ENCODE measurements around the gene NUBP2. TPM values are rescaled to one million over a fixed set of nuclear protein-coding genes. Genes with fewer than 3 reads are reported as not detected.

NUBP2 gene
- total RNA-seq, 1 donor from 2014 or later: 66.1 TPM

DNA sequence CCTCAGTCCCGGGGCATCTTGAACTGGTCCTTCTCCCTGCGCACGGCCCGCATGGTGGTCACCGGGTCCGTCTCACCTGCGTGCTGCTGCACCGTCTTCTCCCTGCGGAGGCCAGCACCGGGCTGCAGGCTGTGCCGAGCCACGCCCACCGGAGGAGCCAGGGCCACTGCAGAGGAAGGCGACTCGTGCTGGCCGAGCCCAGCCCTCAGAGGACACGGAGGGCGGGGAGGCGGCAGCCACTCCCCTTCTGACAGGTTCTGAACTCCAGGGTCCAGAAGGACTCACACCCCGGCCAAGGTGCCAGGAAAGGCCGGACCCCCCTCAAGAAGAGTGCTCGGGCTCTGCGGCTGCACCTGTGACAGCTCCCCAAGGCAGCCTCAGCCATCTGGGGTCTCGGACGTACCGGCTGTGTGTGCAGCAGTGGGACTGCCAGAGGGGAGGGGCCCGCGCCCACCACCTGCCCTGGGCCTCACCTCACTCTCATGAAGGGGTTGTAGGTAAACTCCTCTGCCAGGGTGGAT lies 26.6 kb downstream of the NUBP2 start:
- Mint-ChIP-seq H3K36me3 (ENCODE audit: unreplicated experiment) (peaks cover 5% of the 10 kb centered on the region), H3K4me1 (ENCODE audit: low read depth, unreplicated experiment) (peaks cover 2% of the 10 kb centered on the region), H3K4me3 (ENCODE audit: unreplicated experiment) (no peak overlapping the region), H3K9me3 (ENCODE audit: unreplicated experiment) (peaks cover 3% of the 10 kb centered on the region), H3K27ac (ENCODE audit: unreplicated experiment) (no peak overlapping the region), H3K27me3 (ENCODE audit: unreplicated experiment) (no peaks in the 10 kb centered on the region)
- no peak for DNase-seq
- TF ChIP-seq, protein P1, sequence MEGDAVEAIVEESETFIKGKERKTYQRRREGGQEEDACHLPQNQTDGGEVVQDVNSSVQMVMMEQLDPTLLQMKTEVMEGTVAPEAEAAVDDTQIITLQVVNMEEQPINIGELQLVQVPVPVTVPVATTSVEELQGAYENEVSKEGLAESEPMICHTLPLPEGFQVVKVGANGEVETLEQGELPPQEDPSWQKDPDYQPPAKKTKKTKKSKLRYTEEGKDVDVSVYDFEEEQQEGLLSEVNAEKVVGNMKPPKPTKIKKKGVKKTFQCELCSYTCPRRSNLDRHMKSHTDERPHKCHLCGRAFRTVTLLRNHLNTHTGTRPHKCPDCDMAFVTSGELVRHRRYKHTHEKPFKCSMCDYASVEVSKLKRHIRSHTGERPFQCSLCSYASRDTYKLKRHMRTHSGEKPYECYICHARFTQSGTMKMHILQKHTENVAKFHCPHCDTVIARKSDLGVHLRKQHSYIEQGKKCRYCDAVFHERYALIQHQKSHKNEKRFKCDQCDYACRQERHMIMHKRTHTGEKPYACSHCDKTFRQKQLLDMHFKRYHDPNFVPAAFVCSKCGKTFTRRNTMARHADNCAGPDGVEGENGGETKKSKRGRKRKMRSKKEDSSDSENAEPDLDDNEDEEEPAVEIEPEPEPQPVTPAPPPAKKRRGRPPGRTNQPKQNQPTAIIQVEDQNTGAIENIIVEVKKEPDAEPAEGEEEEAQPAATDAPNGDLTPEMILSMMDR (IDR thresholded peaks at IDR 0.05; ENCODE audit: partially characterized antibody, unreplicated experiment): no peak

- no peak for DNase-seq
- peak overlapping the region; percentile 62 for H3K27ac Mint-ChIP-seq (ENCODE audit: unreplicated experiment)
- peaks cover 3% of the 10 kb centered on the region for H3K9me3 Mint-ChIP-seq (ENCODE audit: unreplicated experiment)
- peaks cover 2% of the 10 kb centered on the region for H3K4me1 Mint-ChIP-seq (ENCODE audit: low read depth, unreplicated experiment)
- peaks cover 5% of the 10 kb centered on the region for H3K36me3 Mint-ChIP-seq (ENCODE audit: unreplicated experiment)
- H3K27me3 Mint-ChIP-seq (ENCODE audit: unreplicated experiment): no peaks in the 10 kb centered on the region
- H3K4me3 Mint-ChIP-seq (ENCODE audit: unreplicated experiment): no peak overlapping the region
- TF ChIP-seq, protein P1 (IDR thresholded peaks at IDR 0.05; ENCODE audit: partially characterized antibody, unreplicated experiment): no peak
Observed at GRCh38 chr16:1810106-1810505, 27.3 kb downstream of the NUBP2 start.

DNA sequence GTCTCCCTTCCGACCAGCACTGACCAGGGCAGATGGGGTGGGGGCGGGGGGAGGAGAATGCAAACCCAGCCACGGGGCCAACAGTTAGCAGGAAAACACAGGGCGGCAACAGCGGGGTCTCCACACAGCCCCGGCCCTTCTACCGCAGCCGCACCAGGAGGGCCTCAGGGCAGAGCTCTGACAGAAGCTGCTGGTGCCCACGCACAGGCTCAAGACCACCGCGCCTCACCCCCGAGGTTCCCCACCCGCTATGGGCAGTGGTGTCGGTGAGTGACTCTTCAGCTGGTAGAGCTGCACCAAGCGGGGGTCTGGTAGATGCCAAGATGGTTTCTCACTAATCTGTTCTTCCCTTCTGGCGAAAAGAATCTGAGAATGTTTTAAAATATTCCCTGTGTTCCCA lies 27.8 kb downstream of the NUBP2 start:
- Mint-ChIP-seq H3K27ac (ENCODE audit: unreplicated experiment) (no peak overlapping the region), H3K36me3 (ENCODE audit: unreplicated experiment) (peaks cover 5% of the 10 kb centered on the region), H3K9me3 (ENCODE audit: unreplicated experiment) (peaks cover 6% of the 10 kb centered on the region), H3K4me3 (ENCODE audit: unreplicated experiment) (no peak overlapping the region), H3K4me1 (ENCODE audit: low read depth, unreplicated experiment) (peaks cover 2% of the 10 kb centered on the region), H3K27me3 (ENCODE audit: unreplicated experiment) (no peaks in the 10 kb centered on the region)
- TF ChIP-seq, protein P1 (IDR thresholded peaks at IDR 0.05; ENCODE audit: partially characterized antibody, unreplicated experiment): no peak
- DNase-seq: no peak

- H3K4me3 Mint-ChIP-seq (ENCODE audit: unreplicated experiment): no peak overlapping the region
- peaks cover 1% of the 10 kb centered on the region for H3K27me3 Mint-ChIP-seq (ENCODE audit: unreplicated experiment)
- H3K27ac Mint-ChIP-seq (ENCODE audit: unreplicated experiment): no peak overlapping the region
- TF ChIP-seq, protein P1 (IDR thresholded peaks at IDR 0.05; ENCODE audit: partially characterized antibody, unreplicated experiment): no peak
- peaks cover 2% of the 10 kb centered on the region for H3K4me1 Mint-ChIP-seq (ENCODE audit: low read depth, unreplicated experiment)
- H3K36me3 Mint-ChIP-seq (ENCODE audit: unreplicated experiment): no peaks in the 10 kb centered on the region
- H3K9me3 Mint-ChIP-seq (ENCODE audit: unreplicated experiment): peaks cover 6% of the 10 kb centered on the region
- DNase-seq: peak; percentile 63
Observed at GRCh38 chr16:1812732-1813163, 30.0 kb downstream of the NUBP2 start.

DNA sequence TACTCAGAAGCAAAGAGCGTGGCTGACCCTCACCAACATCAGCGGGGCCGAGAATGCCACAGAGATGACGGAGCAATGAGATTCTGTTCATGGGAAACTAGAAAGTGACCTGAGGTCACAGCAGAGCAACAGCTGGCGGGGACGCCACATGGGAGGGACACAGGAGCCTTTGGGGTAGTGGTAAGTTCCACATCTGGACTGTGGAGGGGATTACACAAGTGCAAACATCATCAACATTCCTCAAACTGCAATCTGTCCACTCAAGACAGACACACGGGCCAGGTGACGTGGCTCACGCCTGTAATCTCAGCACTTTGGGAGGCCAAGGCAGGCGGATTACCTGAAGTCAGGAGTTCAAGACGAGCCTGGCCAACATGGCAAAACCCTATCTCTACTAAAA lies 32.7 kb downstream of the NUBP2 start:
- TF ChIP-seq, protein P1 (IDR thresholded peaks at IDR 0.05; ENCODE audit: partially characterized antibody, unreplicated experiment): no peak
- Mint-ChIP-seq H3K9me3 (ENCODE audit: unreplicated experiment) (peaks cover 5% of the 10 kb centered on the region), H3K4me1 (ENCODE audit: low read depth, unreplicated experiment) (peaks cover 3% of the 10 kb centered on the region), H3K27ac (ENCODE audit: unreplicated experiment) (no peak overlapping the region), H3K27me3 (ENCODE audit: unreplicated experiment) (peaks cover 1% of the 10 kb centered on the region), H3K4me3 (ENCODE audit: unreplicated experiment) (no peak overlapping the region), H3K36me3 (ENCODE audit: unreplicated experiment) (no peaks in the 10 kb centered on the region)
- no peak for DNase-seq

Measured in glutamatergic neuron (in vitro differentiated cells).